PC-9 (cell line): ENCODE results near the gene DHX30.

ENCODE experiments used
- EZH2 ChIP-seq: fragments of 200-600 bp; sonication (generic); IDR thresholded peaks from 2 replicates; pipeline ENCODE4 v1.8.0; 2017; ENCODE audit warnings: antibody characterized with exemption, low read depth
- TF ChIP-seq, protein P1 (sequence below): fragments of 200-600 bp; sonication (generic); conservative IDR thresholded peaks from 2 replicates; pipeline ENCODE4 v1.6.1; 2017; ENCODE audit warnings: mixed run types, antibody characterized with exemption, mild to moderate bottlenecking, moderate library complexity

DNA sequence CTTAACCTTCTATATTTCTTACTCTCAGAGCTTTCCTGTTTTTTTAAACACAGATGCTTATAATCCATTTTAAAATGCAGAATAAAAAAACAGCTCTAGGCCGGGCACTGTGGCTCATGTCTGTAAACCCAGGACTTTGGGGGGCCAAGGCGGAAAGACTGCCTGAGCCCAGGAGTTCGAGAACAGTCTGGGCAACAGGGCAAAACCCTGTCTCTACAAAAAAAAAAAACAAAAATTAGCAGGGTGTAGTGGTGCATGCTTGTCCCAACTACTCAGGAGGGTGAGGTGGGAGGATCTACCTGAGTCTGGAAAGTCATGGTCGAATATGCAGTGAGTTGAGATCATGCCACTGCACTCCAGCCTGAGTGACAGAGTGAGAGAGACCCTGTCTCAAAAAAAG, 36.8 kb upstream of the DHX30 start:
- TF ChIP-seq, protein P1, sequence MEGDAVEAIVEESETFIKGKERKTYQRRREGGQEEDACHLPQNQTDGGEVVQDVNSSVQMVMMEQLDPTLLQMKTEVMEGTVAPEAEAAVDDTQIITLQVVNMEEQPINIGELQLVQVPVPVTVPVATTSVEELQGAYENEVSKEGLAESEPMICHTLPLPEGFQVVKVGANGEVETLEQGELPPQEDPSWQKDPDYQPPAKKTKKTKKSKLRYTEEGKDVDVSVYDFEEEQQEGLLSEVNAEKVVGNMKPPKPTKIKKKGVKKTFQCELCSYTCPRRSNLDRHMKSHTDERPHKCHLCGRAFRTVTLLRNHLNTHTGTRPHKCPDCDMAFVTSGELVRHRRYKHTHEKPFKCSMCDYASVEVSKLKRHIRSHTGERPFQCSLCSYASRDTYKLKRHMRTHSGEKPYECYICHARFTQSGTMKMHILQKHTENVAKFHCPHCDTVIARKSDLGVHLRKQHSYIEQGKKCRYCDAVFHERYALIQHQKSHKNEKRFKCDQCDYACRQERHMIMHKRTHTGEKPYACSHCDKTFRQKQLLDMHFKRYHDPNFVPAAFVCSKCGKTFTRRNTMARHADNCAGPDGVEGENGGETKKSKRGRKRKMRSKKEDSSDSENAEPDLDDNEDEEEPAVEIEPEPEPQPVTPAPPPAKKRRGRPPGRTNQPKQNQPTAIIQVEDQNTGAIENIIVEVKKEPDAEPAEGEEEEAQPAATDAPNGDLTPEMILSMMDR: no peak
- no peak for TF ChIP-seq EZH2
